ENCODE measurements around the gene ATXN2.
A peak's percentile ranks its signal among the peaks of the same experiment; 100 is the strongest.
"Not testable (repeated sequence)": the region's sequence is repeated elsewhere in the genome, so short reads cannot be mapped to it uniquely, and the experiment has no call there.

The ATXN2 gene

DNA sequence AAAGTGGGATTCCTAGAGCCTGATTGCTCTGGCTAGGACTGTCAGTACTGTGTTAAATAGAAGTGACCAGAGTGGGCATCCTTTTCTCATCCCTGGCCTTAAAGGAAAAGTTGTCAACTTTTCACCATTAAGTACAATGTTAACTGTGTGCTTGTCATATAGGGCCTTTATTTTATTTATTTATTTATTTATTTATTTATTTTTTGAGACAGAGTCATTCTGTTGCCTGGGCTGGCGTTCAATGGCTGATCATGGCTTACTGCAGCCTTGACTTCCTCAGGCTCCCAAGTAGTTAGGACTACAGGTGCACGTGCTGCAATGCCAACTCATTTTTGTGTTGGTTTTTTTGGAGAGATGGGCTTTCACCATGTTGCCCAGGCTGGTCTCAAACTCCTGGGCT, 181.8 kb downstream of the ATXN2 start:
- no peak for DNase-seq (ENCODE audit: low spot score)

GRCh38 chr12:111414711-111415252, 184.3 kb downstream of the ATXN2 start:
- DNase-seq (ENCODE audit: low spot score) = no peak

DNA sequence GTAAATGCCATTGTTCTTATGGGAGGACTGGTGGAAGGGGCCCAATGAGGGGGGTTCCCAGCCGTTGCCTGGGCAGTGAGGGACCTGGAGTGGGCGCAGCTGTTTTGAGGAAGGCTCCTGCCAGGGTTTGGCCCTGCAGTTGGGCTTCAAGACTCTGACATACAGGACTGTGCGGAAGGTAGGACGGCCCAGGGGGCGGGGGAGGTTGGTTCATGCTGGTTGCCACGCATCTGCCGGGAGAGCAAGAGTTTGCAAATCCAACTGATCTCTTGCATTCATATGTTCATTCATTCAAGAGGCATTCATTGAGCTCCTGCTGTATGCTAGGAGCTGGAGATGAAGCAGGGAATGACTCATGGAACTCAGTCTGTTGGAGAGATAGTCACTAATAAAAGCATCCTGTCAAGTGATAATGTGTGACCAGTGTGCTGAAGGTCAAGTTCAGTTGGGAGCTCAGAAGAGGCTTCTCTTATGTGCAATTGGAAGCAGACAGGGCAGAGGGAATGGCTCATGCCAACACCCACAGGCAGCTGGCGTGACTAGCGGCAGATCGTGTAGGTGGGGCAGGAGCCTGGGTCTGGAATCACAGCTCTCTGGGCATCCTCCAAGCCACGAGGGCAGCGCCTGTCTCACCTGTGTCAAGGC, 185.6 kb downstream of the ATXN2 start:
- DNase-seq (ENCODE audit: low spot score) = no peak

GRCh38 chr12:111412830-111413441, 186.2 kb downstream of the ATXN2 start:
- no peak for DNase-seq (ENCODE audit: low spot score)

- no peak for DNase-seq (ENCODE audit: low spot score)
Observed at GRCh38 chr12:111412007-111412829, 186.9 kb downstream of the ATXN2 start.

DNA sequence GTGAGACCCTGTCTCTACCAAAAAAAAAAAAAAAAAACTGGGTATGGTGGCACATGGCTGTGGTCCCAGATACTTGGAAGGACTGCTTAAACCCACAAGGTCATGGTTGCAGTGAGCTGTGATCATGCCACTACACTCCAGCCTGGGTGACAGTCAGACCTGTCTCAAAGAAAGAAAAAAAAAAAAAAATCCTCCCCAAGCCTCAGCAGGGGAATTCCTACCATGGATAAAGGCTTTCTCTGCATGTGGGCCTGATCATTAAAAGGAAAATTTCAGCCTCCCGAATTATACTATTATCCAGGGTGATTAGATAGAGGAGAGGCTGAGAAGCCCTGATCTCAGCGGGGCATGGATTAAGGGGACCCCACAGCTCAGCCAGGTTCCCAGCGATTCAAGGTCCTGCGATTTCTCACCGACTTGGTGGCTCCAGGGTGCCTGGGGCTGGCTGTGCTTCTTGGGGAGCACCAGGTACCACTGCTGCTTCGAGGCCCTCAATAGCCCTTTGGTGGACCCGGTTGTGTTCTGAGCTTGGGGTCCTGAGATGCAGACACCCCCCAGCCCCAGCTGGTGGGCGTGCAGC, 187.8 kb downstream of the ATXN2 start:
- DNase-seq (ENCODE audit: low spot score) = no peak

- DNase-seq (ENCODE audit: low spot score) = no peak
Observed at GRCh38 chr12:111410431-111411184, 188.5 kb downstream of the ATXN2 start.

DNA sequence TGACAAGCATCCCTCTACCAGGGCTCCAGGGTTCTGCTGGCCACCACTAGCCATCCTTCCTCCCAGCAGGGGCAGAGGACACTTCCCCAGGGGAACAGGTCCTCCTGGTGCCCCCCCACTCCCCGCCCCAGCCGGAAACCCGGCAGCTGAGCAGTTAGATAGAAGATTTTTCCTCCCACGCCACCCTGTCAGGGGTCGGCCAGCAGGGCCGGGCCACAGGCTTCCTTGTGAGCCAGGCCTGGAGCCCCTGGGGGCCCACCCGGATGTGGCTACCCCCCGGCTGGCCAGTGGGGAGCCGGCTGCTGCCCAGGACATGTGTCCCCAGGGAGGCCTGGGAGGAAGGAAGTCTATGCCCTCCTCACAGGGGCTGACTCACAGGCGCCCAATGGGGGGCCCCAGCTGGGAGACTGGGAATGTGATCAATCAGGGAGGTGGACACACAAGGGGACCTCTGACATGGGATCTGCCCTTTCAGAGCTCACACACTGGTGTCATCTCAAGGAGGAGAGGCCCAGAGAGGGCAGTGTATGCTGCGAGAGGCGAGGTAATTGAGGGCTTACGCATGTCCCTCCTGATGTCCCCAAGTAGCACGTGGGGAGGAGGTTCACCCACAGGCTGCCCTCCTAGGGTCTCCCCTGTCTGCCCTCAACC, 189.2 kb downstream of the ATXN2 start:
- DNase-seq (ENCODE audit: low spot score) = no peak

GRCh38 chr12:111409403-111409779, 189.7 kb downstream of the ATXN2 start:
- DNase-seq (ENCODE audit: low spot score) = no peak

DNA sequence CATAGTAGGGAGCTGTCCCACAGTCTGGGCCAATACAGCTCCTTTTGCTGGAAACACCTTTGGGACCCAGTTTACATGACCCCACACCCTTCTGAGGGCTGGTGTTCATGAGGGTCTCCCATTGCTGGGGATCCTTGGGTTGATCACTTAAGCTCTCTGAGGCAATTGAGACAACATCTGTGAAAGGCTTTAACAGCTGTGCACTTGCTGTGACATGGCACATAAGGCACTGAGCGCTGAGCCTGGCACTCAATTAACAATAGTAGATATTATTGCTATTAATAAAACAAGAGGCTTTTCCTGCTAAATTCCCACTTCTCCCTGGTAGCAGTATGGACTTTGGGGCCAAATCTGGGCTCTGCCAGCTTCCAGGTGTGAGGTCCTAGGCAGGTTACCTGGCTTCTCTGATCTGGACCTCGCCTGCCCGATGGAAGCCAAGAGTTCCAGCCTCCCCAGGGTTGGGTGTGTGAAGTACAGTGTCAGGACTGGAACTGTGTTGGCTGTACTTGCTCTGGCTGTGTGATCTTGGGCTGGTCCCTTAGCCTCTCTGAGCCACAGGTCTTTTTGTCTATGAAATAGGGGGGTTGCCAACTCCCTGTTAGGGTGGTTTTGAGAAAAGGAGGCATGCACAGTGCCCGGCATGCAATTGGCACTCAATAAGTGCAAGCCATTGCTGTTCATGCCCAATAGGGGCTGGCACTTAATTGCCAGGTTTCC, 190.3 kb downstream of the ATXN2 start:
- DNase-seq (ENCODE audit: low spot score) = no peak

DNA sequence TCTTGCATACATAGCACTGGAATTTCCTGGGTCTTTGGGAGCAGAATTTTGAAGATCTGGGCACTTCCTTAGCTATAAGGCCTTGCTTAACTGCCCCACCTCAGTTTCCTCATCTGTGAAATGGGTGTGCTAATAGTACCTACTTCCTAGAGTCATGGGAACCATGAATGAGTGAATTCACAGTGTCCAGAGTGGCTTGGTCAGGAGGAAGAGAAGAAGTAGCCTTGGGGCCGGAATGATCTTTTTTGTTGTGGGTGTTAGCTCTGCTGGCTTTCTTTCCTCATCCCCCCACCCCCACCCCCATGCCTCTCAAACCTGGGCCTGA, 191.0 kb downstream of the ATXN2 start:
- no peak for DNase-seq (ENCODE audit: low spot score)

GRCh38 chr12:111407377-111408115, 191.6 kb downstream of the ATXN2 start:
- no peak for DNase-seq (ENCODE audit: low spot score)

DNA sequence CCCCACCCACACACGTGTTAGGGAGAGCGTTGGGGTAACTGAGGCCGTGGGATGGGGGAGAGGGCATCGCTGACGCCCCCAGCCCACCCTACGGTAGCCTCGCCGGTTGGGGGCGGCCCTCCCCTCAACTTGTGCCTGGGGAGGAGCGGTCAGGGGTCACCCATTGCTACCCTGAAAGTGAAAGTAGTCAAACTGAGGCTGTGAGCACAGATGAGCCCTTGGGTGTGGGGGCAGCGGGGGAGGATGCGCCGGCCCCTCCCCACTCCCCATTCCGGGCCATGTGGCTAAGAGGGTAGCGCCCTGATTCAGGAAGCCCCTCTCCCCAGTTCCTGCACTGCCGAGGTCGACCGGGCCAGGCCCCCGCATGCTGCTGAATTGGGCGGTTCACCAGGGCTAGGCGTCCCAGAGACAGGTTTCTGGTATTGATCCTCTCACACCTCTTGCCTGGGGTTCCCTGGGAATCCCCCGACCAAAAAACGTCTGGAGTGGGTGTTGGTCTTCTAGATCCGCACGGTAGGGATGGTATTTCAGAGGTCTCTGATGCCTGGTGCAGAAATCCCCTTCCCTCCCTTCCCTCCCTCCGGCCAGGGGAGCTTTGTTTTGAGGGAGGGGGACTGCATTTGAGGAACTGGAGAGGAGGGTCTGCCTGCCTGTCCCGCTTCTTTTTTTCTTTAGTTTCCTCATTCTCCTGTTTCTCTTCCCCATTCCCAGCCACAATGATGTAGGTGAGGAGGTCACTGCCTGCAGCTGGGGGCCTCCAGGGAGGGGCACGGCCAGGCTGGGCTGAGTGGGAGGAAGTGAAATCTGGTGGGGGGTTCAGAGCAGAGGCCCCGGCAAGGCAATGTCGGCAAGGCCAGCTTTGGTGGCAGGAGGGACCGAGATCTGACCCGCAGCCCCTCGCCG, 192.4 kb downstream of the ATXN2 start:
- peak; percentile 52 for DNase-seq (ENCODE audit: low spot score)

GRCh38 chr12:111405859-111406473, 193.1 kb downstream of the ATXN2 start, which contains the start of gene SH2B3:
TSS of gene SH2B3 (plus strand) at chr12:111405923. CDS start at chr12:111418146, 12,223 bp downstream.
- no peak for DNase-seq (ENCODE audit: low spot score)

DNA sequence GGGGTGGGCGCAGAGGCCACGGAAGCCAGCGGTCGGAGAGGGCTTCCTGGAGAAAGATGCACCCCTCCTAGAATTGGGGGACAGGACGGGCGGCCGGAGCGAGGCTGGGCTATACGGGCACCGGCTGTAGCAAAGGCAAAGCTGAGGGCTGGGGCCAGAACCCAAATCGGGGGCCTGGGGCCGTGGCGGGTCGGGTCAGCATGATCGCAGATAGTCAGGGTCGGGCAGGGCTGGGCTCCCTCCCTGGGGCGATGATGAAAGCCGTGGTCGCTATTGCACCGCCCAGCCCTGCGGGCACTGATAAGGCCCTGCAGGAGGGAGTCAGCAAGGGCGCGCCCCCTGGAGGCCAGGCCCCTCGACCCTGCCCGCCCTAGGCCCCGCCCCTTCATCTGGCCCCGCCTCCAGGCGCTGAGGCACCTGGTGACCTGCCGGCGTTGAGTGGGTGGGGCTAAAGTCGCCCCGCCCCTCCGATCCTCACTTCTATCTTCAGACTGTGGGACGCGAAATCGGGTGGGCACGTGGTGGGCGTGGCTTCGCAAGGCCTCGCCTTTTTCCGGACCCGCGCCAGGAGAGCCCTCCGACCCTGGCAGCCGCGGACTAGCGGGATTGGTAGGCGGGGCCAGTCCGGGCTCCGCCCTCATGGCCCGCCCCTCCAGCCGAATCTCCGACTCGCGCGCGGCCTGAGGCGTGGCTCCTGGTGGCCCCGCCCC, 193.8 kb downstream of the ATXN2 start:
- DNase-seq (ENCODE audit: low spot score) = peak; percentile 99

DNA sequence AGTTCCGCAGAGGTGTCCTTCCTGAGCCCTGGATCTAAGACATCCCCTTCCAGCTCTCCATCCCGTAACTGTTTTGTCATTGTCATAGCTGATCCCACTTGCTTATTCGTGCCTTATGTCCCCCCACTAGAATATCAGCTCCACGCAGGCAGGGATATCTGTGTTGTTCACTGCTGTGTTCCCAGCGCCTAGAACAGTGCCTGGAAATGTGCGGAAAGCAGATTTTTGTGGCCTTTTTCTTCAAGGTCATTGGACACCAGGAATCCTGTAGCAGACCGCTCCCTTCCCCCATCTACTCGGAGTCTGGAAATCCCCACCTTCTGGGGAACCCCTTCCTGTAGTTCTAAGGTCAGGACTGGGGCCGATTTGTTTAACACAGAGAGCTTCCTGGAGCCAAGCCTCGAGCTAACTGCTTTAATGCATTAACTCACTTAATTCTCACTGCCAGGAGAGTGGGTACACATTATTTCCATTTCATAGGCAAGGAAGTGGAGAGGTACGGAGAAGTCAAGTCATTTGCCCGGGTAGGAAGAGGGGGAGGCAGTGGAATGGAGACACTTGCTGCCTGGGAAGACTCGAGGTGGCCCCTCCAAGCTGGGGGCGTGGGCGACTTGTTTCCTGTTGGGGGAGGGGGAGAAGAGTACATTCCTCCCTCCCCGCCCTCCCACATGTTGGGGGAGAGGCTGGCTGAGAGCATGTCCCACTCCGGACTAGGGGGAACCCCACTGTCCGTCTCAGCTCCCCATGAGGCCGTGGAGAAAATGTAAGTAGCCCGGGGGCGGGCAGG, 194.6 kb downstream of the ATXN2 start:
- peak; percentile 46 for DNase-seq (ENCODE audit: low spot score)

GRCh38 chr12:111402490-111402824, 196.7 kb downstream of the ATXN2 start:
- DNase-seq (ENCODE audit: low spot score) = not testable (repeated sequence)
